Activated CD4-positive, alpha-beta T cell treated with anti-CD3 and anti-CD28 coated beads for 1 hour (primary cell): ENCODE results near the gene MADD.

Source experiments
- DNase-seq: peaks from one replicate; pipeline ENCODE4 v3.0.0-alpha.2; 2020

The MADD gene

DNA sequence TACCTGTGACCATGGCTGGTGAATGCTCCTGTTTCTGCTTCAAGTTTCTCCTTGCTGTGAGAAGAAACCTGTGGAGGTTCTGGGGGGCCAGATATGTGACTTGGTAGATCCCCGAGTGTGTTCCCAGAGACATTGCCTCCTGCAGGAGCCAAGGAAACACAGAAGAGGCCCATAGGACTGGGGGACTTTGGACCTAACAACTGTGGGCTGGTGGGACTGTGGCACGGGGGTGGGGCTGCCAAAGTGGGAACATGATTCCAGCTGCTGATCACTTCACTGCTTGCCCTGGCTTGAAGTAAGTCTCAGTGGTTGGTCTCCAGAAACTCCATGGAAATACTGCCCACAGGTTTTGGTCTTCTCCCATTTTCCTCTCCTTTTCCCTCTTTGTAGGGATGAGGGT lies 16.3 kb upstream of the MADD start:
- no peak for DNase-seq

GRCh38 chr11:47254386-47254785 lies 15.5 kb upstream of the MADD start:
- no peak for DNase-seq

GRCh38 chr11:47256374-47256773 lies 13.6 kb upstream of the MADD start:
- no peak for DNase-seq

DNA sequence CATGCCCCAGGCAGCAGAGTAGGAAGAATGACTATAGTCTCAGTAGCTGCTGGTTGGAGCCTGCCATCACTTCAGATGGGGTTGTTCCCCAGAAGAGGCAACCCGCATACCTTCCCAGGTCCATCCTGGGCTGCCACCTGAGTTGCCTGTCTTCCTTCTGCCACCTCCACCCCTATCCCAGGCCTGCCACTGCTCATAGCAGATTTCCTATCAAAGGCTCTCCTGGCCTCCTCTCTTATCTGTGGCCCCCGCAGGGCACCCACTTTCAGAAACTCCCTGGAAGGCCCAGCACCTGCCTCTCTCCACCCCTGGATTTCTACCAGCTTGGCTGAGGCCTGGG lies 12.8 kb upstream of the MADD start:
- no peak for DNase-seq

DNA sequence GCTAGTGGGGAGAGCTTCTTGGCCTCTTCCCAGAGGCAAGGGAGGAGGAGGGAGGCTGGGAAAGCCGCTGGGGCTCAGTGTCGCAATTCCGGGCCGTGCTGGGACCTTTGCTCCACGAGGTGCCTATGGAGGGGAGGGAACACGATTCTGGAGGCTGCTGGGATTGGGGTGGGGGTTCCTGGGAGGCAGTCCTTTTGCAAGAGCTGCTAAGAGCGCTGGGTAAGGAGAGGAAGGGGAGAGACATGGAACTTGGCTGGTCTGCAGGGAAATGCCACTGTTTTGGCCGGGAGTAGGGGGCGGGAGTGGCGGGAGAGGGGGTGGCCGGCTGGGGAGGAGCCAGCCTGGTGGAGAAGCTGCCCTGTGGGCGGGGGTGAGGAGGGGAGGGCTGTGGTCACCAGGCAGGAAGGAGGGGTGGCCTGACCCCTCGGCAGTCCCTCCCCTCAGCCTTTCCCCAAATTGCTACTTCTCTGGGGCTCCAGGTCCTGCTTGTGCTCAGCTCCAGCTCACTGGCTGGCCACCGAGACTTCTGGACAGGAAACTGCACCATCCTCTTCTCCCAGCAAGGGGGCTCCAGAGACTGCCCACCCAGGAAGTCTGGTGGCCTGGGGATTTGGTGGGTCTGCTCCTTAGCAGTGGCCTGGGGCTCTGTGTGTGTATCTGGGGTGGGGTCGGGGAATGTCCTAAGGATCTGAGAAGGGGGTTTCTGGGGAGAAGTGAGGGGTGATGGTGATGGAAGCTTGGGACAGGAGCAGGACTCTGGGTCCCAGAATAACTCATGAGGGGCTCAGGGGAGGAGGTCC lies 12.2 kb upstream of the MADD start, which contains the start of gene NR1H3:
Gene NR1H3, plus strand, starts transcription at position 480 of the 800 bp plus-strand sequence. CDS start 1,221 bp downstream, outside the sequence.
- DNase-seq: no peak

GRCh38 chr11:47258317-47258902 lies 11.5 kb upstream of the MADD start:
- DNase-seq: no peak

- DNase-seq: no peak
Measured at GRCh38 chr11:47259232-47259977, 10.5 kb upstream of the MADD start.

DNA sequence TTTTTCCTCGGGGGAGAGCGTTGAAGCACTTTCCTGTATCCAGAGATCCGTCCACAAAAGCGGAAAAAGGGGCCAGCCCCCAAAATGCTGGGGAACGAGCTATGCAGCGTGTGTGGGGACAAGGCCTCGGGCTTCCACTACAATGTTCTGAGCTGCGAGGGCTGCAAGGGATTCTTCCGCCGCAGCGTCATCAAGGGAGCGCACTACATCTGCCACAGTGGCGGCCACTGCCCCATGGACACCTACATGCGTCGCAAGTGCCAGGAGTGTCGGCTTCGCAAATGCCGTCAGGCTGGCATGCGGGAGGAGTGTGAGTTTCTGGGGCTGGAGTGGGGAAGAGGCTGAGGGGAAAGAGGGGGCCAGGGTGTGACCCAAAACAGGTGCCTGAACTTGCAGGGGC lies 9.6 kb upstream of the MADD start:
- DNase-seq: no peak

DNA sequence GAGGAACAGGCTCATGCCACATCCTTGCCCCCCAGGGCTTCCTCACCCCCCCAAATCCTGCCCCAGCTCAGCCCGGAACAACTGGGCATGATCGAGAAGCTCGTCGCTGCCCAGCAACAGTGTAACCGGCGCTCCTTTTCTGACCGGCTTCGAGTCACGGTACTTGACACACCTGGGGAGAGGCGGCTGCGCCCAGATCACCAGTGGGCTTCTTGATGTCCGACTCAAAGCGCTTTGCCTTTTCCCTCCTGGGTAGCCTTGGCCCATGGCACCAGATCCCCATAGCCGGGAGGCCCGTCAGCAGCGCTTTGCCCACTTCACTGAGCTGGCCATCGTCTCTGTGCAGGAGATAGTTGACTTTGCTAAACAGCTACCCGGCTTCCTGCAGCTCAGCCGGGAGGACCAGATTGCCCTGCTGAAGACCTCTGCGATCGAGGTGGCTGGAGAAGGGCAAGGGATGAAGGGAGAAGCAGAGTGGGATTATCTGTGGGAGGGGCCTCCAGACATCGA lies 8.6 kb upstream of the MADD start:
- DNase-seq: no peak

DNA sequence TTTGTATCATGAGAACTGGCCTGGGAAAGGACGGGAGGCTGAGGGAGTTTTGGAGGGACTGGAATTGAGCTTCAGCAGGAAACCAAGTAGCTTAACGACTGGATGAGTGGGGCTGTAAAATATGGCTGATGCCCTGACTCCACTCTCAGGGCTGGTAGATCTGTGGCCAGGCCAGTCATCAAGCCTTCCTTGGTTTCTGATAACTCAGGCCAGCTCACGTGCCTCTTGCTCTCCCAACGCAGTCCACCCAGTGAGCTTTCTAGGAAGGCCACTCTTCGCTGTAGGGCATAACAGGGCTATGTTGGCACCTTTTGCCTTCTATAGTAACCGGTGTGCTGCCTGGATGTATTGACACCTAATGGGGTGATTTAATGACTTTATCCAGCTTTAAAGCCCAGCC lies 5.8 kb upstream of the MADD start:
- DNase-seq: no peak

DNA sequence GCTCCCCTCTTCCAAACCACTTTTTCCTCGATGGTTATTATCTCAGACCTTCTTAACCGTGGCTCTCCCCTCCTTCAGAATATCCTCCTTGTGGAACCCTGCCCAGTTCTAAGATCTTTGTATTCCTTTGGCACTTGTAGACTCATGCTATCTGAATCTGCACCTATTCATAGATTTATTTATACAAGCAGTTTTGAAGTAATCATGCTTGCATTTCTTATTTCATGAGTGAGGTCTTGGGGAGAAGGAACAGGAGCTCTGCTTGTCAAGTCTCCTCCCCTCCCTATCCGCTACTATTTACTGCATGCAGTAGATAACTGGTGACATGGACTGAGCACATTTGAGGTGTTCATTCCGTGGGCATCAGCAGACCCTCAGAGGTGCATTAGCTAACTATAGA lies 5.4 kb upstream of the MADD start:
- DNase-seq: no peak

DNA sequence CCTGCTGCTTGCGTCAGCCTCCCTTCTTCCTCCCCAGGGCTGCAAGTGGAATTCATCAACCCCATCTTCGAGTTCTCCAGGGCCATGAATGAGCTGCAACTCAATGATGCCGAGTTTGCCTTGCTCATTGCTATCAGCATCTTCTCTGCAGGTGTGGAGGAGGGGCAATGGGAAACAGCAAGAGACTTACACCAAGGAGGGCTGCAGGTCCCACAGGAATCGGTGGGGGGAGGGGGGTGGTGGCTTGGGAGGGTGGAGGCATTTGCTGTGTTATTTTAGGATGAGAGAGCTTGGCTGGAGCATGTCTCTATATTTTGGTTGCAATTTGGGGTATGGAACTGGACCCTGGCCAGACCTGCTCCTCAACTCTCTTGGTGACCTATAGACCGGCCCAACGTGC lies 2.1 kb upstream of the MADD start:
- no peak for DNase-seq

GRCh38 chr11:47268448-47269001 lies 1.4 kb upstream of the MADD start:
- DNase-seq: no peak

DNA sequence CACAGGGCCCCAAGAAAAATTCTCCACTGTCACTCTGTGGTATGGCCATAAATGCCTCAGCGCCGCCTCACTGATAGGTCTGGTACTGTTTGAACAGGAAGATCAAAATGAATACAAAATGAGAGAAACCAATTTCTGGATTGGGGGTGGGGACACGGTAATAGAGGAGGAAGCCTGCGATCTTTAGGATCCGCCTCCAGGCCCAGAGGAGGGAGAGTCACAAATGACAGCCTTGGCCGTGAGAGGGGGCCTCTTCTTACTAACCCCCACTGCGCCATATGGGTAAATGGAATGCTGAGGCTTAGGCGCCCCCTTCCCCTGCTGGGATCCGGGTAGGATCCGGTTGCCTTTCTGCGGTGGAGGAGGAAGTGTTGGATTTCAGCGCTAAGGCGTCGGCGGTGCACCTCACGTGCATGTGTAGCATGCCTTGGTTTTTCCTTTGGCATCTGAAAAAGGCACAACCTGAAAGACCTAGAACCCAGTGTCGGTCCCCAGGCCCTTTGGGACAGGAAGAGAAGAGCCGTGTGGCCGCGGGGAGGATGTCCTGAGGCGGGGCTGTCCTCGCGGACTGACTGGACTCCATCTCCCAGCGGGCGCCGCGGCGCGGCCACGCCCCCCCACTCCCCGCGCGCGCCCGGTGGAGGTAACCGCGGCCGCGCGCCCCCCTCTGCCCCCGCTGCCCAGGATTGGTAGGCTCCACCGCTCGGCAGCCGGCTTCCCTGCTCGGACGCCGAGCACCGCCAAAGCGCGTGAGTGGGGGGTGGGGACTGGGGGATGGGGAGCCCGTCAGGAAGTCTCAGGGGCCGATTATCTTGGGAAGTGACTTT lies 718 bp upstream of the MADD start:
- DNase-seq: peak; percentile 77

GRCh38 chr11:47270331-47271271 lies 668 bp downstream of the MADD start:
- peak; percentile 13 for DNase-seq

DNA sequence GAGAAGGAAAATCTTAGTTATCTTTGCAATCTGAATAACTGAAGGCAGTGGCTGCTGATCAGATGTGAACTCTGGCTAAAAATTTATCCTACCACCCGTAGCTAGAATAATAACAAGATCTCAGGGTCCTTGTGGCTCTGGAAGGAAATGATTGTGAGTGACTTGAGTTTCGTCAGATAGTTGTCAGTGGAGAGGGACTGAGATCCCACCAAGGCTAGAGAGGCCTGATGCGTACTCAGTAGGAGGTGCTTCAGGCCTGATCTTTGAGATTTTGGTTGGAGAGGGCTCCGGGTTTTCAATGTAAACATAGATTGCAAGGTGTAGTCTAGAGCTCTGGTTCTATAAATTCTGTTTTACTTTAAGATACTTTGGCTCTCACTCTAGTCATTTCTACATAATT lies 1.4 kb downstream of the MADD start:
- DNase-seq: no peak

DNA sequence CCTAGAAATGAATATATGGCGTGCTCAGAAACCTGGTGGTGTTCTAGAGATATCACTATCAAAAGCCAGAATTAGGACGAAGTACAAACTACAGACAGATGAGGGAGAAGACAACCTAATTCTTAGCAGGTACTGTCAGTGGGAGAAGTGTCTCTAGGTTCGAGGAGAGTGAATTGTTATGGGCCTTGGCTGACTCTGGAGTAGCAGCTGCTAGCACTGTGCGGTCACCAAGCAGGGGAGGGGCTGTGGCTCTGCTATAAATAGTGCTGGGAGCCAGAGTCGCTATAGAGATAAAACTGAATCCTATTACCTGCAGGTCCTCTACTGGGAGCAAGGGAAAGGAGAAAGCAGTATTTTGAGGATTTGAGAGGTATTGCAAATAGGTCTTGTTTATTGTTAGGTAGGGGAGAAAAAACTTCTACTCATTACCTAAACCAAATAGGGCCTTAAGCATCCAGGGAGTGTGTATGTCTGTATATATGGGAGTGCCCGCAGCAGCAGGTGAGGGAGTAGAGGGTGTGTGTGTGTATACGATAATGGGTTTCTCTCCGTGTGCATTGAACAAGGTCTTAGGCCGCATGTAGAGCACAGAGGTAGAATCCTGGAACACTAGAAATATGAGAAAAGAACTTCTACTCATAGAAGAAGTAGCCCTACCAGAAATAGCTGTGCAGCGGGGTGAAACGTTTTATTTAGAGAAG lies 2.2 kb downstream of the MADD start:
- no peak for DNase-seq

DNA sequence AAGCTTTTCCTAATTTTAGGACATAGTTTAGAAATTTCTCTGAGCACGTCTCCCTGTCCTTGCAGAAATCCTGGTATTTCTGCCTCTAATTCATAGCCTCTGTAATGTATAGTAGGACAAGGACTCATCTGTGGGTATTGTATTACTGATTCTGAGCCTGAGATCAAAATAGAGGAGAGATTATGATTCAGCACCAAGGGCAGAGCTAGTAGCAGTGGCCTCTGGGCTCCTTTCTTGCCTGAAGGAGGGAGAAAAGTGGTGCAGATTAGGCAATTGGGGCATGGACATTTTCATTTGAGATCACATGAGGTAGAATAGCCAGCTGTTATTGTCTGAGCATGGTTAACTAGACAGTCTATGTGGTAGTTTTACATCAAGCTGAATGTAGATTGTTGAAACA lies 2.8 kb downstream of the MADD start:
- no peak for DNase-seq

- no peak for DNase-seq
Measured at GRCh38 chr11:47274495-47275235, 4.7 kb downstream of the MADD start.

- DNase-seq: no peak
Measured at GRCh38 chr11:47276923-47277322, 7.0 kb downstream of the MADD start.
